Measurements from ENCODE around the gene KPNA1.

The KPNA1 gene

GRCh38 chr3:122407946-122408345 lies 106.8 kb downstream of the KPNA1 start:
- peaks cover 3% of the 10 kb centered on the region for H3K36me3 ChIP-seq (ENCODE audit: insufficient read depth, low read length)
- no peak overlapping the region for H3K9ac ChIP-seq (ENCODE audit: low read depth, low read length)
- no peaks in the 10 kb centered on the region for H3K9me3 ChIP-seq (ENCODE audit: control insufficient read depth, insufficient read depth, low read length)
- H3K4me1 ChIP-seq (ENCODE audit: insufficient read depth, low read length), result no peaks in the 10 kb centered on the region

GRCh38 chr3:122406198-122406597 lies 108.5 kb downstream of the KPNA1 start:
- Histone ChIP-seq H3K4me1 (ENCODE audit: insufficient read depth, low read length) (no peaks in the 10 kb centered on the region), H3K9me3 (ENCODE audit: control insufficient read depth, insufficient read depth, low read length) (no peaks in the 10 kb centered on the region), H3K36me3 (ENCODE audit: insufficient read depth, low read length) (peaks cover 3% of the 10 kb centered on the region), H3K9ac (ENCODE audit: low read depth, low read length) (no peak overlapping the region)

DNA sequence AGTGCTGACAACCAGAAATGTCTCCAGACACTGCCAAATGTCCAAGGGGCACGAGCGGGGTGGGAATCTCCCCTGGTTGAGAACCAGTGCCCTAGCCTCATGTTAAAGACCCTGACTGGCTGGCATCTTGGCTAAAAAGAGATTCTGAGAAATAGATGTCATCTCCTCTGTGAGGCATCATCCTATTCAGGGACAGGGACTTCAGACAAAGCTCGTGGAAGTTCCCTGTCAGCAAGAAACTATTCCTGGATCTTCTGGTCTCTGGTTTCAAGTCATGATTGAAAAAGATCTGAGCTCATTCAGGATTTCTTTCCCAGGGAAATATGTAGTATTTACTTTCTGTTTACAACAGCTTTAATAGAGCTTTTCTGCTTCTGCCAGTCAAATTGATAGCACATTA lies 109.7 kb downstream of the KPNA1 start:
- H3K9ac ChIP-seq (ENCODE audit: low read depth, low read length), result no peak overlapping the region
- peaks cover 3% of the 10 kb centered on the region; the same call in 1 of the 2 replicates for H3K36me3 ChIP-seq (ENCODE audit: insufficient read depth, low read length)
- no peaks in the 10 kb centered on the region for H3K9me3 ChIP-seq (ENCODE audit: control insufficient read depth, insufficient read depth, low read length)
- H3K4me1 ChIP-seq (ENCODE audit: insufficient read depth, low read length), result no peaks in the 10 kb centered on the region

GRCh38 chr3:122403489-122403888 lies 111.2 kb downstream of the KPNA1 start:
- H3K36me3 ChIP-seq (ENCODE audit: insufficient read depth, low read length), result peaks cover 3% of the 10 kb centered on the region; the same call in 1 of the 2 replicates
- no peaks in the 10 kb centered on the region for H3K9me3 ChIP-seq (ENCODE audit: control insufficient read depth, insufficient read depth, low read length)
- no peaks in the 10 kb centered on the region for H3K4me1 ChIP-seq (ENCODE audit: insufficient read depth, low read length)
- no peak overlapping the region for H3K9ac ChIP-seq (ENCODE audit: low read depth, low read length)

- no peaks in the 10 kb centered on the region for H3K9me3 ChIP-seq (ENCODE audit: control insufficient read depth, insufficient read depth, low read length)
- 0 out of 2 replicates have a peak, but pooled peaks cover 3% of the 10 kb centered on the region for H3K36me3 ChIP-seq (ENCODE audit: insufficient read depth, low read length)
- H3K9ac ChIP-seq (ENCODE audit: low read depth, low read length), result no peak overlapping the region
- H3K4me1 ChIP-seq (ENCODE audit: insufficient read depth, low read length), result 0 out of 2 replicates have a peak, but pooled peaks cover 2% of the 10 kb centered on the region
These were observed 115.8 kb downstream of the KPNA1 start for GRCh38 chr3:122398920-122399319.

DNA sequence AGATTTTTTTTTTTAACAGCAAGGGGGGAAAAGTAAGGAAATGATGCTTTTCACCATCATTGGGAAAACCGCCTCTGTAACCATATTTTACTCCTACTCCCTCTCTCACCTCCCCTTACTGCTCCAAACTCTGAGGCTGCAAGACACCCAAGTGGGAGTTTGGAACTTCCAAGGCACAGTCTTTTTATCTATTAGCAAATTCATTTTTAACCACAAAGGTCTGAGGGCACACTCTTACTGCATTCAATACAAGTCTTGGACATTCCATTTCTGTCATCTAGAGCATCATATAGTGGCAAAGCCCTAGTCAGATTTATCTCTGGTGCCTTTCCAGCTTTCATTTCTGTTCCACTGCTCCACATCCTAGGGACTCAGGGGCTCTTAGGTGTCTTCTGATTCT lies 117.5 kb downstream of the KPNA1 start:
- H3K9ac ChIP-seq (ENCODE audit: low read depth, low read length), result no peak overlapping the region
- H3K4me1 ChIP-seq (ENCODE audit: insufficient read depth, low read length), result peaks cover 11% of the 10 kb centered on the region; the same call in 1 of the 2 replicates
- no peaks in the 10 kb centered on the region for H3K9me3 ChIP-seq (ENCODE audit: control insufficient read depth, insufficient read depth, low read length)
- no peaks in the 10 kb centered on the region for H3K36me3 ChIP-seq (ENCODE audit: insufficient read depth, low read length)

DNA sequence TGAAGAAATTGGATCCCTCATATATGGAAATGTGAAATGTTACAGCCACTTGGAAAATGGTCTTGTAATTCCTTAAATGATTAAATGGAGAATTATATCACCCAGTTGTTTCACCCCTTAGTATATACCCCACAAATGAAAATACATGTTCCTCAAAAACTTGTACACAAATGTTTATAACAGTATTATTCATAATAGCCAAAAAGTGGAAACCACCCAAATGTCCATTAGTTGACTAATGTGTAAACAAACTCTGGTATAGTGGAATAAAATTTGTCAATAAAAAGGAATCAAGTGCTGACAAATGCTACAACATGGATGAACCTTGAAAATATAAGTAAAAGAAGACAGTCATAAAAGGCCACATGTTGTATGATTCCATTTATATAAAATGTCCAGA lies 118.2 kb downstream of the KPNA1 start:
- Histone ChIP-seq H3K36me3 (ENCODE audit: insufficient read depth, low read length) (no peaks in the 10 kb centered on the region), H3K4me1 (ENCODE audit: insufficient read depth, low read length) (peaks cover 11% of the 10 kb centered on the region; the same call in 1 of the 2 replicates), H3K9me3 (ENCODE audit: control insufficient read depth, insufficient read depth, low read length) (no peaks in the 10 kb centered on the region), H3K9ac (ENCODE audit: low read depth, low read length) (no peak overlapping the region)

- H3K4me1 ChIP-seq (ENCODE audit: insufficient read depth, low read length), result peaks cover 11% of the 10 kb centered on the region; the same call in 1 of the 2 replicates
- no peak overlapping the region for H3K9ac ChIP-seq (ENCODE audit: low read depth, low read length)
- no peaks in the 10 kb centered on the region for H3K36me3 ChIP-seq (ENCODE audit: insufficient read depth, low read length)
- no peaks in the 10 kb centered on the region for H3K9me3 ChIP-seq (ENCODE audit: control insufficient read depth, insufficient read depth, low read length)
These were observed 119.2 kb downstream of the KPNA1 start for GRCh38 chr3:122395582-122395981.

DNA sequence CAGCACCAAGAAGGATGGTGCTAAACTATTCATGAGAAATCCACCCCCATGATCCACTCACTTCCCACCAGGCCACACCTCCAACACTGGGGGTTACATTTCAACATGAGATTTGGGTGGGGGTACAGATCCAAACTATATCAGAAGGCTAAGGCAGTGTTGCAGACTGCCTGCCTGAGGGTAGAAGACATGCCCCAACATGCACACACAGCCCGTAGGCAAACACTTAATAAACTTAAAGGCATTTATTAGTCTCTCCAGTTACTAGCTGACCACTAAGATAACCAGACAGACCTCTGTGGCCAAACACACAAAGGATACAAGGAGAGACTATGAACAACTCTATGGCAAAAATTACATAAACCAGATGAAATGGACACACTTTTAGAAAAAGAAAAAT lies 120.6 kb downstream of the KPNA1 start:
- H3K4me1 ChIP-seq (ENCODE audit: insufficient read depth, low read length), result peaks cover 11% of the 10 kb centered on the region; the same call in 1 of the 2 replicates
- no peaks in the 10 kb centered on the region for H3K36me3 ChIP-seq (ENCODE audit: insufficient read depth, low read length)
- H3K9ac ChIP-seq (ENCODE audit: low read depth, low read length), result no peak overlapping the region
- H3K9me3 ChIP-seq (ENCODE audit: control insufficient read depth, insufficient read depth, low read length), result no peaks in the 10 kb centered on the region

- H3K36me3 ChIP-seq (ENCODE audit: insufficient read depth, low read length), result no peaks in the 10 kb centered on the region
- no peaks in the 10 kb centered on the region for H3K9me3 ChIP-seq (ENCODE audit: control insufficient read depth, insufficient read depth, low read length)
- no peak overlapping the region for H3K9ac ChIP-seq (ENCODE audit: low read depth, low read length)
- peaks cover 11% of the 10 kb centered on the region; the same call in 1 of the 2 replicates for H3K4me1 ChIP-seq (ENCODE audit: insufficient read depth, low read length)
These were observed 121.6 kb downstream of the KPNA1 start for GRCh38 chr3:122392868-122393844.

- H3K36me3 ChIP-seq (ENCODE audit: insufficient read depth, low read length), result no peaks in the 10 kb centered on the region
- peaks cover 11% of the 10 kb centered on the region; the same call in 1 of the 2 replicates for H3K4me1 ChIP-seq (ENCODE audit: insufficient read depth, low read length)
- no peak overlapping the region for H3K9ac ChIP-seq (ENCODE audit: low read depth, low read length)
- no peaks in the 10 kb centered on the region for H3K9me3 ChIP-seq (ENCODE audit: control insufficient read depth, insufficient read depth, low read length)
These were observed 122.9 kb downstream of the KPNA1 start for GRCh38 chr3:122391681-122392446.

- peaks cover 11% of the 10 kb centered on the region; the same call in 1 of the 2 replicates for H3K4me1 ChIP-seq (ENCODE audit: insufficient read depth, low read length)
- H3K9me3 ChIP-seq (ENCODE audit: control insufficient read depth, insufficient read depth, low read length), result no peaks in the 10 kb centered on the region
- no peaks in the 10 kb centered on the region for H3K36me3 ChIP-seq (ENCODE audit: insufficient read depth, low read length)
- no peak overlapping the region for H3K9ac ChIP-seq (ENCODE audit: low read depth, low read length)
These were observed 124.1 kb downstream of the KPNA1 start for GRCh38 chr3:122390665-122391064.

- no peak overlapping the region for H3K9ac ChIP-seq (ENCODE audit: low read depth, low read length)
- H3K9me3 ChIP-seq (ENCODE audit: control insufficient read depth, insufficient read depth, low read length), result no peaks in the 10 kb centered on the region
- no peaks in the 10 kb centered on the region for H3K36me3 ChIP-seq (ENCODE audit: insufficient read depth, low read length)
- peaks cover 10% of the 10 kb centered on the region; the same call in 1 of the 2 replicates for H3K4me1 ChIP-seq (ENCODE audit: insufficient read depth, low read length)
These were observed 124.8 kb downstream of the KPNA1 start for GRCh38 chr3:122389892-122390291.

DNA sequence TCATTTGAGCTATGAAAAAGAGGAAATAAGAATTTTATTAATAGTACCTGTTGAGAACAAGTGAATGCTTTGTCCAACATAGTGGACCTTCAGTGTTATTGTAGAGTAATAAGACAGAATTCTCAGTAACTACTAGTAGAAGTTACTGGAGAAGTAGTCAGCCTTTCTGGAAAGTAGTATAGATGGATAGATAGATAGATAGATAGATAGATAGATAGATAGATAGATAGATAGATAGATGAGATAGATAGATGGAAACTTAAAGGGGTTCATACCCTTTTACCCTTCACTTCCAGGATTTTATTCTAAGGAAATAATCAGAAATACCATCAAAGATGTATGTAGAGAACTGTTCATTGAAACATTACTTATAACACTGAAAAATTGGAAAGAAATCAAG lies 125.5 kb downstream of the KPNA1 start:
- H3K4me1 ChIP-seq (ENCODE audit: insufficient read depth, low read length), result peaks cover 9% of the 10 kb centered on the region; the same call in 1 of the 2 replicates
- H3K9me3 ChIP-seq (ENCODE audit: control insufficient read depth, insufficient read depth, low read length), result no peaks in the 10 kb centered on the region

More for the DNA sequence above, 125.5 kb downstream of the KPNA1 start:
- H3K9ac ChIP-seq (ENCODE audit: low read depth, low read length), result no peak overlapping the region
- H3K36me3 ChIP-seq (ENCODE audit: insufficient read depth, low read length), result no peaks in the 10 kb centered on the region

Data from ES-I3 (cell line).